ENCODE results near the gene RACK1. TPM values are rescaled to one million over a fixed set of nuclear protein-coding genes. Genes with fewer than 3 reads are reported as not detected.

Gene RACK1

Small RNA genes lying within 50 kb of the gene (small RNA-seq; reads per million reads assigned to genes)
- gene MIR4638 (ENCODE audit: low read depth) (not detected), gene SNORD95 (ENCODE audit: low read depth) (not detected), gene SNORD96A (ENCODE audit: low read depth) (not detected)

Measured in mesenchymal stem cell (in vitro differentiated cells and primary cell).